GM19455 (cell line): ENCODE measurements around the gene TAX1BP1.
"Not testable (repeated sequence)": the region's sequence is repeated elsewhere in the genome, so short reads cannot be mapped to it uniquely, and the experiment has no call there.

Source experiments
- ATAC-seq: cut with Tn5 transposase; IDR thresholded peaks from one replicate; pipeline ENCODE4 v1.9.1; 2021; ENCODE audit not compliant: unreplicated experiment

The TAX1BP1 gene

GRCh38 chr7:27737616-27738015 is 2.3 kb upstream of the TAX1BP1 start:
- ATAC-seq, result no peak

GRCh38 chr7:27739301-27739908 is 557 bp upstream of the TAX1BP1 start:
- ATAC-seq, result peak; percentile 45

GRCh38 chr7:27740449-27741086 is 606 bp downstream of the TAX1BP1 start:
- peak; percentile 71 for ATAC-seq

- not testable (repeated sequence) for ATAC-seq
Observed at GRCh38 chr7:27742091-27742710, 2.2 kb downstream of the TAX1BP1 start.

GRCh38 chr7:27745064-27745583 is 5.2 kb downstream of the TAX1BP1 start:
- ATAC-seq, result no peak

- ATAC-seq, result no peak
Observed at GRCh38 chr7:27746486-27746885, 6.5 kb downstream of the TAX1BP1 start.

- ATAC-seq, result no peak
Observed at GRCh38 chr7:27746978-27747377, 7.0 kb downstream of the TAX1BP1 start.

- ATAC-seq, result no peak
Observed at GRCh38 chr7:27747589-27748368, 7.8 kb downstream of the TAX1BP1 start.

- ATAC-seq, result no peak
Observed at GRCh38 chr7:27750316-27750715, 10.4 kb downstream of the TAX1BP1 start.

GRCh38 chr7:27751888-27752660 is 12.1 kb downstream of the TAX1BP1 start:
- no peak for ATAC-seq

GRCh38 chr7:27753863-27754262 is 13.9 kb downstream of the TAX1BP1 start:
- no peak for ATAC-seq

- ATAC-seq, result no peak
Observed at GRCh38 chr7:27756298-27756697, 16.3 kb downstream of the TAX1BP1 start.

- ATAC-seq, result no peak
Observed at GRCh38 chr7:27759491-27759890, 19.5 kb downstream of the TAX1BP1 start.

GRCh38 chr7:27762062-27762461 is 22.1 kb downstream of the TAX1BP1 start:
- ATAC-seq, result no peak

- ATAC-seq, result no peak
Observed at GRCh38 chr7:27763983-27764508, 24.1 kb downstream of the TAX1BP1 start.

- ATAC-seq, result no peak
Observed at GRCh38 chr7:27765841-27766240, 25.9 kb downstream of the TAX1BP1 start.

- no peak for ATAC-seq
Observed at GRCh38 chr7:27767374-27767773, 27.4 kb downstream of the TAX1BP1 start.

GRCh38 chr7:27771111-27771510 is 31.1 kb downstream of the TAX1BP1 start:
- ATAC-seq, result no peak

- no peak for ATAC-seq
Observed at GRCh38 chr7:27774717-27775328, 34.9 kb downstream of the TAX1BP1 start.

- ATAC-seq, result no peak
Observed at GRCh38 chr7:27775782-27776181, 35.8 kb downstream of the TAX1BP1 start.
